GM12873 (cell line): Measurements from ENCODE around the gene SH3PXD2B.

Source experiments
- TF ChIP-seq, protein P1 (sequence below): IDR thresholded peaks from 2 replicates; pipeline ENCODE4 v1.5.1; 2012; ENCODE audit warnings: low read depth, mild to moderate bottlenecking, moderate library complexity, low read length, control low read depth; ENCODE audit not compliant: insufficient read depth; ENCODE audit errors: missing control alignments

SH3PXD2B gene

DNA sequence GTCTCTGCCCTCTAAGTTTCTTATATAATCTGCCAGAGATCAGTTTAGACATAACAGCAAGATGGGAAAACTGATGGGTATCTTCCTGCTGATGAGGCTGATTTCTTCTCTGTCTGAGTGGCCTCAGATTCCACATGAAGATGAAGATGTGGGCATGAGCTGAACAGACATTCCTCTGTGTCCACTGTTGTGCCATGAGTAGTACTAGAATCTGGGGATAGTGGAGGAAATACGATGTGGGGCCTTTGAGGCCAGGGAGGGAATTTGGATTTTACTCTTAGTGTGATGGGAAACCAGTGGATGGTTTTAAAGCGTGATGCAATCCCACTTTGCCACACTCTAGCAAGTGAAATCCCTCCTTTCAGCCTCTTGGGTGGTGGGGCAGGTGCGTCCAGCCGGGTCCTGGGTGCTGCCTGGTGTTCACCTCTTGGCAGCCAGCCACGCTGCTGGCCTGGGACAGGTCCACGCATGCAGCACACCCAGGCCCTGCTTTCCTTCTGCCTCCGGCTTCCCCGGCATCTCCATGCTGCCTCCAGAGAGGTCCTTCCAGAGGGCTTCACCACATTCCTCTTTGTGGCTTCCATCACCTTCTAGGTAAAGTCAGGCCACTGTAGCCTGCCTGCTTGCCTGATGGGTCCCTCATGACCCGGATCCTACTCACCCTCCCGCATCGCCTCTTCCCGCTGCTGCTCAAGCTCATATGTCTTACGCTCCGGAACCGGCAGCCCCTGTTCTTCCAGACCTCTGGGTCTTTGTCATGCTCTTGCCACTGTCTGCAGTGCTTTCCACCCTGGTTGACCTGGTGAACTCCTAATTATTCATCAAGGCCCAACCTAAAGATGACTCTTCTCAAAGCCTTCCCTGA is 28.1 kb upstream of the SH3PXD2B start:
- TF ChIP-seq, protein P1, sequence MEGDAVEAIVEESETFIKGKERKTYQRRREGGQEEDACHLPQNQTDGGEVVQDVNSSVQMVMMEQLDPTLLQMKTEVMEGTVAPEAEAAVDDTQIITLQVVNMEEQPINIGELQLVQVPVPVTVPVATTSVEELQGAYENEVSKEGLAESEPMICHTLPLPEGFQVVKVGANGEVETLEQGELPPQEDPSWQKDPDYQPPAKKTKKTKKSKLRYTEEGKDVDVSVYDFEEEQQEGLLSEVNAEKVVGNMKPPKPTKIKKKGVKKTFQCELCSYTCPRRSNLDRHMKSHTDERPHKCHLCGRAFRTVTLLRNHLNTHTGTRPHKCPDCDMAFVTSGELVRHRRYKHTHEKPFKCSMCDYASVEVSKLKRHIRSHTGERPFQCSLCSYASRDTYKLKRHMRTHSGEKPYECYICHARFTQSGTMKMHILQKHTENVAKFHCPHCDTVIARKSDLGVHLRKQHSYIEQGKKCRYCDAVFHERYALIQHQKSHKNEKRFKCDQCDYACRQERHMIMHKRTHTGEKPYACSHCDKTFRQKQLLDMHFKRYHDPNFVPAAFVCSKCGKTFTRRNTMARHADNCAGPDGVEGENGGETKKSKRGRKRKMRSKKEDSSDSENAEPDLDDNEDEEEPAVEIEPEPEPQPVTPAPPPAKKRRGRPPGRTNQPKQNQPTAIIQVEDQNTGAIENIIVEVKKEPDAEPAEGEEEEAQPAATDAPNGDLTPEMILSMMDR, result no peak

DNA sequence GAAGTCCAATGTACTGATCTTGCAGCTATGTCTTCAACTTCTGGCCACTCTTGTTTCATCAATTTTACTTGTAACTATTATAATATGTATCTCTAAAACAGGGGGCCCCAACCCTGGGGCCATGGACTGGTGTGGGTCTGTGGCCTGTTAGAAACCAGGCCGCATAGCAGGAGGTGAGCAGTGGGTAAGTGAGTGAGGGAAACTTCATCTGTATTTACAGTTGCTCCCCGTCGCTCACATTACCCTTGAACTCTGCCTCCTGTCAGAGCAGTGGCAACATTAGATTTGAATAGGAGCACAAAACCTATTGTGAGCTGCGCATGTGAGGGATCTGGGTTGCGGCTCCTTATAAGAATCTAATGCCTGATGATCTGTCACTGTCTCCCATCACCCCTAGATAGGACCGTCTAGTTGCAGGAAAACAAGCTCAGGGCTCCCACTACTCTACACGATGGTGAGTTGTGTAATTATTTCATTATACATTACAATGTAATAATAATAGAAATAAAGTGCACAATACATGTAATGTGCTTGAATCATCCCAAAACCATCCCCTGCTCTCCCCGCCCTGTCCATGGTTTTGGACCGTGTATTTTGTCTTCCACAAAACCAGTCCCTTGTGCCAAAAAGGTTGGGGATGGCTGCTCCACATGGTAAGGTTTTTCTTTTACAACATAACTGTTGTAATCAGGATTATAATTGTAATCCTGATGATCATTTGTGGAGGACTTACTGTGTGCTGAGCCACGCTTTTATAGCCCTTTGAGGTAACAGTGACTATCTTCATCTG is 26.9 kb upstream of the SH3PXD2B start:
- TF ChIP-seq, protein P1, result no peak

DNA sequence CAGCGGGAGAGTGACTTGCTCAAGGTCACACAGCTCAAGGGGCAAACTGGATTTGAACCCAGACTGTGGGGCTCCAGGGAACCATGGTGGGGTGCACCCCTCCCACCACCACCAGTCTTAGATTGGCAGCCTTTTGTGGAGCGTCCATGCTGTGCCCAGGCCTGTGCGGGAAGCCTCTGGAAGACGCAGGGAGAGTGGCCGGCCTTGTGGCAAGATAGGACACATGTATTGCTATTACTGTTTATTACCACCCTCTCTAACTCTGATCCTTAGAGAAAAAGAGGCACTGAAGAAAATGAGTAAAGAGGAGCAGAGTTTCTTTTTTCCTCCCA is 25.4 kb upstream of the SH3PXD2B start:
- TF ChIP-seq, protein P1, result no peak

DNA sequence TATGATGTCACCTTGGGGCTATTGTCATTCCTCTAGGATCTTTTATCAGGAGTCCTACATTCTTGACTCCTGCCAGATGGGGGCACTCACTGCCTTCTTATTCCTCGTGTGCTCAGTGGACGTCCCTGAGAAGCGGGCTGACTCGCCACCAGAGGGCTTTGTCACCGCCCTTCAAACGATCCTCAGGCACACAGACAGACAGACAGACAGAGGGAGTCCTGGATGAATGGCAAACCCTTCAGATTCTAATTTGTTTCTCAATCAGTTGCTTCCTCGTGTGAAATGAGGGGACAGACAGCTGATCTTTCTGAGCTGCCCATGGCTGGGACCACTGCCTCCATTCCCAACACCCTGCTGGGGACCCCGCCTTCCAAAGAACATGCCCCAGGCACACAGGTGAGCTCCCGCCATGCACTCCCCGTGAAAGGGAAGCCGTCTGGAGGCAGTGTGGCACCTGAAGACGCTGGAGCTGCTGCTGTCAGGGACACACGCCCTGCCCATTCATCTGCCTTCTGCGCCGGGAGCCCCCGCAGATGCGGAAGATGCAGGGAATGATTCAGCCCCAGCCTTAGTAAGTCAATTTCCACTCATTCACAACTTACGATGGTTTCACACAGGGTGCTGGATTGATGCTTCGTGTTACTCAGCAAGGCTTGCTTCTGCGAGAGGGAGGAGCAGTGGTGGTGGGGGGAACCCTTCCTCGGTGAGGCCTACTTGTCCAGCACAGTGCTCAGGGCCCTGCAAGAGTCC is 24.9 kb upstream of the SH3PXD2B start:
- TF ChIP-seq, protein P1, result peak; percentile 74

DNA sequence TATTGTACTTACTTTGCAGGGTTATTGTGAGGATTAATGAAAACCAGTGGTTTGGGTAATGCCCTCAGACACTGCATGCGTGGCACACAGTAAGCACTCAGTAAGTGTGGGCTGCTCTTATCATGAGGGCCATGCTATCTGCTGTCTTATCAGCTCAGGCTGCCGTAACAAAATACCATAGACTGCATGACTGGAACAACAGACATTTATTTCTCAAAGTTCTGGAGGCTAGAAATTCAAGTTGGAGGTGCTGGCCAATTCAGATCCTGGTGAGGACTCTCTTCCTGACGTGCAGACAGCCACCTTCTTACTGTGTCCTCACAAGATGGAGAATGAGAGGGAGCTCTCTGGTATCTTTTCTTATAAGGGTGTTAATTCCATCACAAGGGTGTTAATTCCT is 23.9 kb upstream of the SH3PXD2B start:
- TF ChIP-seq, protein P1, result no peak

DNA sequence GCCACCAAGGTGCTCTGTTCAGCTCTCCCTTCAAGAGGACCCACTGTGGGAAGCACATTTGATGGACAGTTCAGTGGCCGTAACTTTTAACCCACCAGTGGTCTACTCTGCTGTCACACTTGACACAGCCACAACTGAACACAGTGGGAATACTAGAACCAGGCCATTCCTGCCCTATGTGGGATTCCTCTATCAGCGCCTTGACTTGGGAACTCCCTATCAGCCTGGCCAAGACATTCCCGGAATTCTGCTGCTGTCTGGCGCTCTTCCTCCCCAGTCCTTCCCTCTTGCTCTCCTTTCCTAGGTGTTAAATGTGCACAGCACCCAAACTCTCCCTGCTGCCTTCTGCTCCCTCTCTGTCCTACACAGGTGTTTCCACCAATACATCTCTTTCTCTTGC is 23.1 kb upstream of the SH3PXD2B start:
- TF ChIP-seq, protein P1, result no peak

DNA sequence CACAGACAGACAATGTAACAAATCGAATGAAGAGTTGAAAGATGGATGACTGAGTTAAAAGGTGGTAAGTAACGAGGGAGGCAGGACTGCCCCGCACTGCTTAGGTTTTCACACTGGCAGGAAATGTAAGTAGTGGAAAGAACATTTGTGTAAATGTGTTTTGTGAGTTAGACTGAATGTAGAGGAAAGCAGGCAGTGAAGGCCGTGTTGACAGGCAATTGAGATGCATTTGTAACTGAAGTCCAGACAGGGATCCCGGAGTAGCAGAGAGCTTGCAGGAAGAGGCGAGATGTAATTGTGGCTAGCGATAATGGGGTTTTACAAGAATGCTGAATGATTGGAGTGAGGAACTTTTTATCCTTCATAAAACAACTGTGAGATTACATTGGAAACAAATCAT is 20.0 kb upstream of the SH3PXD2B start:
- TF ChIP-seq, protein P1, result no peak
